Bronchial epithelial cell (primary cell): ENCODE data around the gene ZNF19. TPM values are rescaled to one million over a fixed set of nuclear protein-coding genes. Genes with fewer than 3 reads are reported as not detected.

ENCODE experiments used
- DNase-seq: peaks from one replicate; pipeline ENCODE4 v3.0.0-alpha.2; 2010; ENCODE audit warnings: low read depth
- FAIRE-seq: peaks from 2 replicates; lab custom pipeline; 2011; peaks lifted over from hg19 to GRCh38; lab: Jason Lieb, UNC
- H3K27me3 ChIP-seq: 2 replicates; pipeline ENCODE4 v1.5.1; 2011; ENCODE audit warnings: low read length; ENCODE audit not compliant: control insufficient read depth, insufficient read depth
- H3K36me3 ChIP-seq: 2 replicates; pipeline ENCODE4 v1.5.1; 2011; ENCODE audit warnings: low read length; ENCODE audit not compliant: control insufficient read depth, insufficient read depth
- H3K4me3 ChIP-seq: 2 replicates; pipeline ENCODE4 v1.5.1; 2011; ENCODE audit warnings: mild to moderate bottlenecking, low read depth, low read length, control low read depth
- total RNA-seq: library from RNA; depleted of rRNA; stranded (reverse); fragments of >200 nt; gene quantifications from 2 replicates; pipeline ENCODE4 v1.2.1, GENCODE V29; 2014
- TF ChIP-seq, protein P1 (sequence below): IDR thresholded peaks from 2 replicates; pipeline ENCODE4 v1.5.1; 2011; ENCODE audit warnings: mild to moderate bottlenecking, moderate library complexity, low read length, control low read depth, inconsistent platforms; ENCODE audit not compliant: insufficient read depth, severe bottlenecking

Gene ZNF19
- total RNA-seq, 1 donor from 2014 or later = 2.6 TPM

GRCh38 chr16:71474864-71475263, 14.3 kb downstream of the ZNF19 start:
- Histone ChIP-seq H3K27me3 (no peaks in the 10 kb centered on the region), H3K4me3 (no peak overlapping the region), H3K36me3 (peaks cover 1% of the 10 kb centered on the region)
- peak; percentile 94 for DNase-seq
- FAIRE-seq = no peak
- TF ChIP-seq, protein P1, sequence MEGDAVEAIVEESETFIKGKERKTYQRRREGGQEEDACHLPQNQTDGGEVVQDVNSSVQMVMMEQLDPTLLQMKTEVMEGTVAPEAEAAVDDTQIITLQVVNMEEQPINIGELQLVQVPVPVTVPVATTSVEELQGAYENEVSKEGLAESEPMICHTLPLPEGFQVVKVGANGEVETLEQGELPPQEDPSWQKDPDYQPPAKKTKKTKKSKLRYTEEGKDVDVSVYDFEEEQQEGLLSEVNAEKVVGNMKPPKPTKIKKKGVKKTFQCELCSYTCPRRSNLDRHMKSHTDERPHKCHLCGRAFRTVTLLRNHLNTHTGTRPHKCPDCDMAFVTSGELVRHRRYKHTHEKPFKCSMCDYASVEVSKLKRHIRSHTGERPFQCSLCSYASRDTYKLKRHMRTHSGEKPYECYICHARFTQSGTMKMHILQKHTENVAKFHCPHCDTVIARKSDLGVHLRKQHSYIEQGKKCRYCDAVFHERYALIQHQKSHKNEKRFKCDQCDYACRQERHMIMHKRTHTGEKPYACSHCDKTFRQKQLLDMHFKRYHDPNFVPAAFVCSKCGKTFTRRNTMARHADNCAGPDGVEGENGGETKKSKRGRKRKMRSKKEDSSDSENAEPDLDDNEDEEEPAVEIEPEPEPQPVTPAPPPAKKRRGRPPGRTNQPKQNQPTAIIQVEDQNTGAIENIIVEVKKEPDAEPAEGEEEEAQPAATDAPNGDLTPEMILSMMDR = no peak

DNA sequence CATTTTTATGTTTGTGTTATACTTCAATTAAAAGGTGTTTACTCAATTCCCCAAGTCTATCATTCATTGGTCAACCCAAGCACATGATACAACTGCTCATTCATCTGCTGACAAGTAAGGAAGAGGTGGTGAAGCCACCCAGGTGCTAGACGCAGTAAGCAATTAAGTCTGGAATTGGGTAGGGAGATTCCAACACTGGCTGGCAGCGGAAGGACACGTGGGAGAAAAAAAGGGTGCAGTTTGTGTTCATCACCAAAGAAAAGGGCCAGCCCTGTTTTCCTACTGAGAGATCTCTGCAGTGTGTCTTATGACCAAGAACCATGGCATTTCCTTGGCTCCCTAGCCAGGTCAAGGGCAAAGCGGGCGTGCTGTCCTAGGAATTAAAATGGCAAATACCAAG, 15.2 kb downstream of the ZNF19 start:
- DNase-seq (peak; percentile 65), FAIRE-seq (no peak)
- no peak overlapping the region for H3K4me3 ChIP-seq
- peaks cover 1% of the 10 kb centered on the region for H3K36me3 ChIP-seq
- TF ChIP-seq, protein P1 = no peak
- no peaks in the 10 kb centered on the region for H3K27me3 ChIP-seq

DNA sequence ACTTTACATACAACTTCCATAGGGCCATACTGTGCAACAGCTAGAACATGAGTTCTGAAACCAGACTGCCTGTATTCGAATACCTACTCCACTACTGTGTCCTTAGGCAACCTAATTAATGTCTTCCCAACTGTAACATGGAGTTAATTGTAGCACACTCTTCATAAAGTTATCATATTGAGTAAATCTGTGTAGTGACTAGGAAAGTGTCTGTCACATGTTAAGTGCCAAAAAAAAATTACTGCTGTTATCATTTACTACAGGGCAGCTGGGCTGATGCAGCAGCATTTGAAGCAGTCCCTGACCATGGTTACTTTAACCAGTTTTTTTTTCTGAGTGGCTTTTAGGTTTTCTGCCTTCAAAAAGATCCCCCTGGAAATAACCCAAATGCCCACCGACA, 16.2 kb downstream of the ZNF19 start:
- peaks cover 1% of the 10 kb centered on the region for H3K36me3 ChIP-seq
- FAIRE-seq (no peak), DNase-seq (no peak)
- no peaks in the 10 kb centered on the region for H3K27me3 ChIP-seq
- TF ChIP-seq, protein P1 = no peak
- H3K4me3 ChIP-seq = no peak overlapping the region

- Histone ChIP-seq H3K36me3 (peaks cover 1% of the 10 kb centered on the region), H3K4me3 (no peak overlapping the region), H3K27me3 (no peaks in the 10 kb centered on the region)
- DNase-seq (no peak), FAIRE-seq (no peak)
- TF ChIP-seq, protein P1 = no peak
Observed at GRCh38 chr16:71472051-71472450, 17.1 kb downstream of the ZNF19 start.

GRCh38 chr16:71467810-71468209, 21.3 kb downstream of the ZNF19 start:
- no peak overlapping the region for H3K4me3 ChIP-seq
- FAIRE-seq (no peak), DNase-seq (no peak)
- H3K36me3 ChIP-seq = no peaks in the 10 kb centered on the region
- no peaks in the 10 kb centered on the region for H3K27me3 ChIP-seq
- TF ChIP-seq, protein P1 = no peak

GRCh38 chr16:71464231-71464630, 24.9 kb downstream of the ZNF19 start:
- Histone ChIP-seq H3K36me3 (no peaks in the 10 kb centered on the region), H3K27me3 (no peaks in the 10 kb centered on the region), H3K4me3 (no peak overlapping the region)
- no peak for DNase-seq
- TF ChIP-seq, protein P1 = no peak
- no peak for FAIRE-seq
